ENCODE data around the gene UGT1A9.
"Not testable (repeated sequence)": the region's sequence is repeated elsewhere in the genome, so short reads cannot be mapped to it uniquely, and the experiment has no call there.

Gene UGT1A9
- long read RNA-seq, donor 1: 0 reads
- long read RNA-seq, donor 2, partial matches to known transcripts: 0 of 2 reads
- long read RNA-seq, donor 2, other reads (novel, unspliced or antisense): 0 of 2 reads
- long read RNA-seq, donor 3, partial matches to known transcripts: 0 of 3 reads
- long read RNA-seq, donor 3, other reads (novel, unspliced or antisense): 0 of 3 reads
- long read RNA-seq, donor 4: 0 reads
- long read RNA-seq, donor 5, partial matches to known transcripts: 0 of 1 reads
- long read RNA-seq, donor 5, other reads (novel, unspliced or antisense): 0 of 1 reads
- long read RNA-seq, donor 6, partial matches to known transcripts: 0 of 1 reads
- long read RNA-seq, donor 6, other reads (novel, unspliced or antisense): 0 of 1 reads
- long read RNA-seq, donor 7, partial matches to known transcripts: 5 of 9 reads
- long read RNA-seq, donor 7, other reads (novel, unspliced or antisense): 0 of 9 reads
- long read RNA-seq, donor 8, partial matches to known transcripts: 0 of 1 reads
- long read RNA-seq, donor 8, other reads (novel, unspliced or antisense): 0 of 1 reads

GRCh38 chr2:233671290-233672161 is at the start of gene UGT1A9:
Gene UGT1A9, plus strand, starts transcription at chr2:233671898. Its CDS starts 37 bp downstream, at chr2:233671935.
- no peak for DNase-seq

GRCh38 chr2:233627331-233628025 is 44.2 kb upstream of the UGT1A9 start:
- no peak for DNase-seq

- DNase-seq: not testable (repeated sequence)
Measured at GRCh38 chr2:233636306-233636705, 35.4 kb upstream of the UGT1A9 start, which contains the start of gene UGT1A10. Gene UGT1A10, plus strand, starts transcription at chr2:233636448. Its CDS starts 75 bp downstream, at chr2:233636523.

- no peak for DNase-seq
Measured at GRCh38 chr2:233638836-233639235, 32.9 kb upstream of the UGT1A9 start.

- no peak for DNase-seq
Measured at GRCh38 chr2:233639860-233640259, 31.8 kb upstream of the UGT1A9 start.

GRCh38 chr2:233643128-233643527 is 28.6 kb upstream of the UGT1A9 start:
- DNase-seq: no peak

- DNase-seq: not testable (repeated sequence)
Measured at GRCh38 chr2:233646033-233646432, 25.7 kb upstream of the UGT1A9 start.

- DNase-seq: no peak
Measured at GRCh38 chr2:233650981-233651380, 20.7 kb upstream of the UGT1A9 start.

GRCh38 chr2:233651430-233651829 is 20.3 kb upstream of the UGT1A9 start:
- no peak for DNase-seq

- DNase-seq: no peak
Measured at GRCh38 chr2:233654501-233654900, 17.2 kb upstream of the UGT1A9 start.

- DNase-seq: no peak
Measured at GRCh38 chr2:233655043-233655442, 16.7 kb upstream of the UGT1A9 start.

GRCh38 chr2:233655943-233656342 is 15.8 kb upstream of the UGT1A9 start:
- DNase-seq: not testable (repeated sequence)

GRCh38 chr2:233656443-233656842 is 15.3 kb upstream of the UGT1A9 start:
- no peak for DNase-seq

GRCh38 chr2:233658610-233659009 is 13.1 kb upstream of the UGT1A9 start:
- DNase-seq: no peak

GRCh38 chr2:233663911-233664310 is 7.8 kb upstream of the UGT1A9 start:
- DNase-seq: no peak

- no peak for DNase-seq
Measured at GRCh38 chr2:233668605-233669260, 3.0 kb upstream of the UGT1A9 start.

GRCh38 chr2:233672886-233673285 is 1.2 kb downstream of the UGT1A9 start:
- no peak for DNase-seq

GRCh38 chr2:233673896-233674295 is 2.2 kb downstream of the UGT1A9 start:
- DNase-seq: no peak

- DNase-seq: no peak
Measured at GRCh38 chr2:233674314-233674713, 2.6 kb downstream of the UGT1A9 start.

GRCh38 chr2:233674995-233675394 is 3.3 kb downstream of the UGT1A9 start:
- DNase-seq: no peak

GRCh38 chr2:233676046-233676445 is 4.3 kb downstream of the UGT1A9 start:
- no peak for DNase-seq

- no peak for DNase-seq
Measured at GRCh38 chr2:233679196-233679595, 7.5 kb downstream of the UGT1A9 start.

Data from right kidney (tissue), 9 donors.